NT2/D1 (cell line): Measurements from ENCODE around the gene RNF13.

Source experiments
- SUZ12 ChIP-seq: IDR thresholded peaks from 2 replicates; pipeline ENCODE4 v1.6.1; 2011; ENCODE audit not compliant: insufficient read length, insufficient read depth; ENCODE audit errors: extremely low read depth
- ZNF274 ChIP-seq: IDR thresholded peaks from 2 replicates; pipeline ENCODE4 v1.6.1; 2011; ENCODE audit warnings: mild to moderate bottlenecking, low read depth, low read length

DNA sequence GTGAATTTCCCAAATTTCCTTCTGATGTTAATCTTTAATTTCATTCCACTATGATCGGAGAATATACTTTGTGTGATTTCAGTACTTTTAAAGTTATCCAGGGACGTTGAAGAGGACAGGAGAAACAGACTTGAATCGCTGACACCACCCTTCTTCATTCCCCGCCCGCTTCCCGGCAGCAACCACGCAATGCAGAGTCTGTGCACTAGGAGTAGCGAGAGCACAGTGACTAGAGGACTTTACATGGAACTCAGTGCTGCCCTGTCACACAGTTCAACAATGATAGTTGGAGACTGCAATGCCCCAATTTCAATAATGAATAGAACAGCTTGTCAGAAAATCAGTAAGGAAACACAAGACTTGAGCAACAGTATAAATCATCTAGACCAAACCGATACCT, 73.9 kb downstream of the RNF13 start:
- TF ChIP-seq SUZ12: no peak
- no peak for TF ChIP-seq ZNF274
